ENCODE results near the gene HMG20B.
A peak's percentile ranks its signal among the peaks of the same experiment; 100 is the strongest.
"Not testable (repeated sequence)": the region's sequence is repeated elsewhere in the genome, so short reads cannot be mapped to it uniquely, and the experiment has no call there.

HMG20B gene

DNA sequence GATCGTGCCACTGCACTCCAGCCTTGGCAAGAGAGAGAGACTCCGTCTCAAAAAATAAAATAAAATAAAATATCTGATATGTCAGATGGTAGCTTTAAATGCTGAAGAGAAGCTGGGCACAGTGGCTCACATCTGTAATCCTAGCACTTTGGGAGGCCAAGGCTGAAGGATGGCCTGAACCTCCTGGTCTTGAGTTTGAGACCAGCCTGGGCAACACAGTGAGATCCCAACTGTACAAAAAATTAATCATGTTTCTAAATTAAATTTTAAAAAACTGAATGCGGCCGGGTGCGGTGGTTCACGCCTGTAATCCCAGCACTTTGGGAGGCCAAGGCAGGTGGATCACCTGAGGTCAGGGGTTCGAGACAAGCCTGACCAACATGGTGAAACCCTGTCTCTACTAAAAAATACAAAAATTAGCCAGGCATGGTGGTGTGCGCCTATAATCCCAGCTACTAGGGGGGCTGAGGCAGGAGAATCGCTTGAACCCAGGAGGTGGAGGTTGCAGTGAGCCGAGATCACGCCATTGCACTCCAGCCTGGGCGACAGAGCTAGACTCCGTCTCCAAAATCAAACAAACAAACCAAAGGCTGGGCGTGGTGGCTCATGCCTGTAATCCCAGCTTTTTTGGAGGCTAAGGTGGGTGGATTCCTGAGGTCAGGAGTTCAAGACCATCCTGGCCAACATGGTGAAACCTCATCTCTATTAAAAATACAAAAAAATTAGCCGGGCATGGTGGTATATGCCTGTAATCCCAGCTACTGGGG lies 11.5 kb downstream of the HMG20B start:
- not testable (repeated sequence) for DNase-seq (ENCODE audit: low read depth)

- no peak for DNase-seq (ENCODE audit: low read depth)
Measured at GRCh38 chr19:3585301-3586126, 12.8 kb downstream of the HMG20B start, which contains the start of gene GIPC3. GIPC3 (plus strand) TSS chr19:3585478; CDS start chr19:3585598, 120 bp downstream.

DNA sequence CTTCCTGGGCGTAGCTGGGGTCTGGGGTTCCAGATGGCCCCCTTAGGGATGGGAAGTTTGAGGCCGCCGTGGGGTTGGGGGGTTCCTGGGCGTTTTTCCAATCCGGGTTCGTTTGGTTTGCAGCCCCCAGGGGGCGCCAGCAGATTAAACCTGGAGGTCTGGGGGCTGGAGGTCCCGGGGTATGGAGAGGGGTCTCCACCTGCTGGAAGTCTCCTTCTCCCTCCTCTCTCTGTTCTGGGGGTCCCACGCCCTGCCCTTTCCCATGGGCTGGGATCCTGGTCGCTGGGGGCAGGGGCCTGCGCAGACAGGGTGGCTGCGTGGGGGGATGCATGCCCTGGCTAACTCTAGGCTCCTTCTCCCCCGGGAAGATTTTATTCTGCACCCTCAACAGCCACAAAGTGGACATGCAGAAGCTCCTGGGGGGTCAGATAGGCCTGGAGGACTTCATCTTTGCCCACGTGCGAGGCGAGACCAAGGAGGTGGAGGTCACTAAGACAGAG lies 13.4 kb downstream of the HMG20B start:
- no peak for DNase-seq (ENCODE audit: low read depth)

GRCh38 chr19:3586707-3587346 lies 14.1 kb downstream of the HMG20B start:
- DNase-seq (ENCODE audit: low read depth) = no peak

DNA sequence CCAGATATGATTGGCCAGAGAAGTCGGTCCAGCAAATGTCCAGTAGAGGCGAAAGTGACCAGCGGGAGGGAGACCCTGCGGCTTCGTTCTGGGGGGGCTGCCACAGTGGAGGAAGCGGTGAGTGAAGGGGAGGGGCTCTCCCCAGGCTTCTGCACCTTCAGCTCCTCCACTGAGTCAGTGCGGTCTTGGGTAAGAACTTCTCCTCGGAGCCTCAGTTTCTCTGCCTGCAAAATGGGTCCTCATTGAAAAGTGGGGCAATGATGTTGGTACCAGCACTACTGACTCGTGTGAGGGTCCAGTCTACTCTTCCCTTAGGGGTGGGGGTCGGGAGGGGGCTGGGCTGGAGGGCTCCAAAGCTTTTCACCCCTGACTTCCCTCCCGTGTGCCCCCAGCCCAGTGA lies 16.7 kb downstream of the HMG20B start:
- no peak for DNase-seq (ENCODE audit: low read depth)

DNA sequence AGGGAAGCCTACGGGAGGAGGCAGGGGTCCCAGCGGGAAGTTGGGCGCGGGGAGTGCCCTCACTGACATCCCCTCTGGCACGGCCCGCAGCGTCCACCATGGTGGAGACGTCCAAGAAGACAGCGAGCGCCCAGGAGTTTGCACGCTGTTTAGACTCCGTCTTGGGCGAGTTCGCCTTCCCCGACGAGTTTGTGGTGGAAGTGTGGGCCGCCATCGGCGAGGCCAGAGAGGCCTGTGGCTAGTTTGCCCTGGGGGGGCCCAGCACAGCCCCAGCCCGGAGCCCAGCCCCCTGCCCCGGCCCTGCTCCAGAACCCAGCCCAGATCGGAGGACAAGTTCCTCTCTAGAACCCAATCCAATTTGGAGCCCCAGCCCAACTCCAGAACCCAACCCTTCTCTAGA lies 17.2 kb downstream of the HMG20B start:
- DNase-seq (ENCODE audit: low read depth) = no peak

DNA sequence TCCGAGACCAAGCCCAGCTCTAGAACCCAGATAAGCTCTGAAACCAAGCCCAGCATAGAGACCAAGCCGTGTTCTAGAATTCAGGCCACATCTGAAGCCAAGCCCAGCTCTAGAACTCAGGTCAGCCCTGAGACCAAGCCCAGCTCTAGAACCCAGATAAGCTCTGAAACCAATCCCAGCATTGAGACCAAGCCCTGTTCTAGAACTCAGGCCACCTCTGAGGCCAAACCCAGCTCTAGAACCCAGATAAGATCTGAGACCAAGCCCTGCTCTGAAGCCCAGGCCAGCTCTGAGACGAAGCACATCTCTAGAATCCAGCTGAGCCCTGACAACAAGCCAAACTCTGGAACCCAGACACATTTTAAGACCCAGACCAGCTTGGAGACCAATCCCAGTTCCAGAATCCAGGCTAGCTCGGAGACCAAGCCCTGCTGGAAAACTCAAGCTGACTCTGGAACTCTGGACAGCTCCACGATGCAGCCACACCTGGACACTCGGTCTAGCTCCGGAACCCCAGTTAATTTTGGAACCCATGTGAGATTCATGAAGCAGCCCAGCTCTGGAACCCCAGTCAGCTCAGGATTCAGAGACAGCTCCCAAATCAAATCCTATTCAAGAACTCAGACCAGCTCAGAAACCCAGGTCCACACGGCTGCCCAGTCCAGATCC lies 18.4 kb downstream of the HMG20B start:
- no peak for DNase-seq (ENCODE audit: low read depth)

DNA sequence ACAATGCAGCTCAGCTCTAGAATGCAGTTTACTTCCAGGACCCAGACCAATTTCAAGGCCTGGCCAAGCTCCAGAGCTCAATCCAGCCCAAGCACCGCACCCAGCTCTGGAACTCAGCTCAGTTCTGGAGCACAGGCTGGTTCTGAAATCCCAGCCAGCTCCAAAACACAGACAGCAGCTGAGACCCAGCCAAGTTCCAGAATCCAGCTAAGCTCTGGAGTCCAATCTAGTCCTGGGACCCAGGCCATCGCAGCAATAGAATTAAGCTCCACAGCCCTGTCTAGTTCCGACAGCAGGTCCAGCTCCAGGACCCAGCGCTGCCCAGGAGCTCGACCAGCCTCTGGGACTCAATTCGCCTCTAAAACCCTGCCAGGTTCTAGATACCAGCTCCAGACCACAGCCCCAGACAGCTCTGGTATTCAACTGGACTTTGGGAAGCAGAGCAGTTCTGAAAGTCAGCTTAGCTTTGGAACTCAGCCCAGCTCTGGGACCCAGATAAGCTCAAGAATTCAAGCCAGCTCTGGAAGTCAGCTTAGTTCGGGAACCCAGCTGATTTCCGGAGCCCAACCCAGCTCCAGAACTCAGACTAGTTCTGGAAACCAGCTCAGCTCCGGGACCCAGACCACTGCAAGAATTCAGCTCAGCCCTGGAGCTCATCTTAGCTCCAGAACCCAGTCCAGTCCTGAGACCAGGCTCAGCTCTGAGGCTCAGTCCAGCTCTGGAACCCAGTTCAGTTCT lies 19.3 kb downstream of the HMG20B start:
- DNase-seq (ENCODE audit: low read depth) = no peak

DNA sequence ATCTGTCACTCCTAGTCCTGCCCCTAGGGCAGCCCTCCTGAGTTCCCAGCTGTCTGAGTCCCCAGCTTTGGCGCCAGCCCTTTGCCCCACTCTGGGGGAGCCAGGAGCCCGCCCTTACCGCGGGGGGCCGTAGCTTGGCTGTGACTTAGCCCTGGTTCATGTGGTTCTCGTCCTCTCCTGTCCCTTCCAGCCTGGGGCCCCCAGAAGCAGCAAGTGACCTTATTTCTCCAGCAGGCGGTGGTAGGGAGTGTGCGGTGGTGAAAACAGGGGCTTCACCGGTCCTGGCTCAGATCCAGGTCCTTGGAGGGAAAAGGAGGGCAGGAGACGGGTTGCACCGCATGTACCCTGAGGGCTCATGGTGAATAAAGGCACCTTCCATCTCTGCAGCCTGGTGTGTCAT lies 20.4 kb downstream of the HMG20B start:
- DNase-seq (ENCODE audit: low read depth) = no peak

- no peak for DNase-seq (ENCODE audit: low read depth)
Measured at GRCh38 chr19:3595521-3596061, 22.8 kb downstream of the HMG20B start.

GRCh38 chr19:3599776-3600187 lies 27.0 kb downstream of the HMG20B start:
- no peak for DNase-seq (ENCODE audit: low read depth)

- no peak for DNase-seq (ENCODE audit: low read depth)
Measured at GRCh38 chr19:3601021-3601420, 28.3 kb downstream of the HMG20B start.

DNA sequence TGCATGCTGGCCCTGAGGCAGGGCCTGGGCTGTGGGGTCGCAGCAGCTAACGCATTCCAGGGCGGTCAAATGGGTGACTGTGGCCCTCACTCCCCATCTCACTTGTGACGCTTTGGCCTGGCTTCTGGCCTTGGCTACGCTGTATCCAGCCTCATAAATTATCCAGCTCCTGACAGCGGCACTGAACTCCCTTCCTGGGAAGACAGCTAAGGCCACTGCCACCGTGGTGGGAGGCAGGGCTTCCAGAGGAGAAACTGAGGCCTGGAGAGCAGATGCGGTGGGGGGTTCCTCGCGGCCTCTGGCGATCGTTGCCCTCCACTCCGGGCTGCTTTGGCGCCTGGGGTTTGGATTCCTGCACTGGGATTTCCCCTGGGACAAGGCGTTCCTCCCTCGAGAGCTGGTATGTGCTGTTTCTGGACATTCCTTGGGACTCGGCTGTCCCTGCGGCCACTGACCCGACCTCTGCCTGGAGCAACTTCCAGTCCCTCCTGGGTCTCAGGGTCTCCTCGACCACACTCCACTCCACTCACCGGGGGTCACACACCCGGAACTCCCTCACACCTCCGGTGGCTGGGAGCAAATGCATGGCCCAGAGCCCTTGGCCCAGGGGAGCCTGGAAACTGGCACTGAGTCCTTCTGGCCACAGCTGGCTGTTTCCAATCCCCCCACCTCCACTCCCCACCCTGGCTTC lies 30.5 kb downstream of the HMG20B start:
- no peak for DNase-seq (ENCODE audit: low read depth)

- DNase-seq (ENCODE audit: low read depth) = no peak
Measured at GRCh38 chr19:3604227-3604986, 31.7 kb downstream of the HMG20B start.

GRCh38 chr19:3604987-3605343 lies 32.2 kb downstream of the HMG20B start:
- no peak for DNase-seq (ENCODE audit: low read depth)

- no peak for DNase-seq (ENCODE audit: low read depth)
Measured at GRCh38 chr19:3605361-3605760, 32.6 kb downstream of the HMG20B start.

- DNase-seq (ENCODE audit: low read depth) = no peak
Measured at GRCh38 chr19:3605770-3606169, 33.0 kb downstream of the HMG20B start.

GRCh38 chr19:3606174-3606689 lies 33.5 kb downstream of the HMG20B start:
- no peak for DNase-seq (ENCODE audit: low read depth)

- DNase-seq (ENCODE audit: low read depth) = peak; percentile 37
Measured at GRCh38 chr19:3606690-3607289, 34.0 kb downstream of the HMG20B start, which contains the start of gene TBXA2R. TBXA2R (minus strand) TSS chr19:3606875; CDS start chr19:3600634, 6,241 bp downstream.
